ENCODE results near the gene GPRC5D. TPM values are rescaled to one million over a fixed set of nuclear protein-coding genes. Genes with fewer than 3 reads are reported as not detected.

The GPRC5D gene
- polyA plus RNA-seq, 3 donors = 0.49 TPM; not detected in 2

DNA sequence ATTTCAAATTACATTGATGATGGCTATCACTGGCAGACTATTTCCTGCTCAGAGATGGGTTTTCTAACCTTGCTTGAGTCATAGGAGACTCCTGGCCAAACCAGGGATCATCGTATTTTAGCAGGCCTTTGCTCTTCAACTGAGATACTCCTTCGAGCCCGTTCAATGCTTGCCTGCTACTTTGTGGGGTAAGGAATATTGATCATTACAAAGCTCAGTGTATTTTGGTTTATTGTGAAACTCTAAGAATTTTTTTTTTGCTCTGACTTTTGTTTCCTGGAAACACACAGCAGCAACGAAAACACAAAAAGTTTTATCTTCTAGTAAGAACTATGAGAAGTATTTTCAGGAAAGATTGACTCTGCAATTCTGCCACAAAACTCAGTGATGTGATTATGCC is 4.1 kb downstream of the GPRC5D start:
- 100% methylated on average over 1 of the region's 4 CpGs for WGBS (ENCODE audit: insufficient coverage)
- Histone ChIP-seq H4K20me1 (ENCODE audit: insufficient read depth, low read length) (no peaks in the 10 kb centered on the region), H3K4me2 (replicated peaks; ENCODE audit: extremely low read depth, low read length, poor library complexity, severe bottlenecking) (no peak overlapping the region), H3K27me3 (ENCODE audit: control insufficient read depth in 2 of 2, insufficient read depth in 2 of 2, low read length in 2 of 2) (no peaks in the 10 kb centered on the region), H3K36me3 (replicated peaks in 1 of 2; ENCODE audit: control insufficient read depth in 1 of 2, insufficient read depth in 2 of 2, low read length in 2 of 2) (no peaks in the 10 kb centered on the region), H3K4me3 (replicated peaks in 1 of 3; ENCODE audit: low read depth in 2 of 3, low read length in 3 of 3) (no peak overlapping the region), H3K79me2 (ENCODE audit: insufficient read depth, low read length) (no peaks in the 10 kb centered on the region), H3K27ac (ENCODE audit: low read depth in 1 of 2, low read length in 2 of 2) (no peak overlapping the region), H3K4me1 (ENCODE audit: control insufficient read depth in 1 of 2, insufficient read depth in 2 of 2, low read length in 2 of 2) (no peaks in the 10 kb centered on the region), H3K9me3 (replicated peaks in 1 of 2; ENCODE audit: control insufficient read depth in 1 of 2, insufficient read depth in 1 of 2, low read length in 2 of 2) (no peaks in the 10 kb centered on the region), H2AFZ (ENCODE audit: insufficient read depth, low read depth, low read length, poor library complexity, severe bottlenecking) (no peak overlapping the region), H3K9ac (ENCODE audit: insufficient read depth, low read length, poor library complexity, severe bottlenecking) (no peak overlapping the region)
- Mint-ChIP-seq H3K4me1 (no peaks in the 10 kb centered on the region), H3K9me3 (peaks cover 0 to 2% (median 0%) of the 10 kb centered on the region in 7 donors), H3K27ac (no peak overlapping the region), H3K36me3 (no peaks in the 10 kb centered on the region), H3K4me3 (no peak overlapping the region), H3K27me3 (ENCODE audit: low read depth in 3 of 3) (peaks cover 0 to 8% (median 5%) of the 10 kb centered on the region in 3 donors)
- intact Hi-C loops (cut with micrococcal nuclease) = no loop called here
- TF ChIP-seq, protein P1, sequence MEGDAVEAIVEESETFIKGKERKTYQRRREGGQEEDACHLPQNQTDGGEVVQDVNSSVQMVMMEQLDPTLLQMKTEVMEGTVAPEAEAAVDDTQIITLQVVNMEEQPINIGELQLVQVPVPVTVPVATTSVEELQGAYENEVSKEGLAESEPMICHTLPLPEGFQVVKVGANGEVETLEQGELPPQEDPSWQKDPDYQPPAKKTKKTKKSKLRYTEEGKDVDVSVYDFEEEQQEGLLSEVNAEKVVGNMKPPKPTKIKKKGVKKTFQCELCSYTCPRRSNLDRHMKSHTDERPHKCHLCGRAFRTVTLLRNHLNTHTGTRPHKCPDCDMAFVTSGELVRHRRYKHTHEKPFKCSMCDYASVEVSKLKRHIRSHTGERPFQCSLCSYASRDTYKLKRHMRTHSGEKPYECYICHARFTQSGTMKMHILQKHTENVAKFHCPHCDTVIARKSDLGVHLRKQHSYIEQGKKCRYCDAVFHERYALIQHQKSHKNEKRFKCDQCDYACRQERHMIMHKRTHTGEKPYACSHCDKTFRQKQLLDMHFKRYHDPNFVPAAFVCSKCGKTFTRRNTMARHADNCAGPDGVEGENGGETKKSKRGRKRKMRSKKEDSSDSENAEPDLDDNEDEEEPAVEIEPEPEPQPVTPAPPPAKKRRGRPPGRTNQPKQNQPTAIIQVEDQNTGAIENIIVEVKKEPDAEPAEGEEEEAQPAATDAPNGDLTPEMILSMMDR (IDR thresholded peaks at IDR 0.05) = no peak
- DNase-seq = no peak

DNA sequence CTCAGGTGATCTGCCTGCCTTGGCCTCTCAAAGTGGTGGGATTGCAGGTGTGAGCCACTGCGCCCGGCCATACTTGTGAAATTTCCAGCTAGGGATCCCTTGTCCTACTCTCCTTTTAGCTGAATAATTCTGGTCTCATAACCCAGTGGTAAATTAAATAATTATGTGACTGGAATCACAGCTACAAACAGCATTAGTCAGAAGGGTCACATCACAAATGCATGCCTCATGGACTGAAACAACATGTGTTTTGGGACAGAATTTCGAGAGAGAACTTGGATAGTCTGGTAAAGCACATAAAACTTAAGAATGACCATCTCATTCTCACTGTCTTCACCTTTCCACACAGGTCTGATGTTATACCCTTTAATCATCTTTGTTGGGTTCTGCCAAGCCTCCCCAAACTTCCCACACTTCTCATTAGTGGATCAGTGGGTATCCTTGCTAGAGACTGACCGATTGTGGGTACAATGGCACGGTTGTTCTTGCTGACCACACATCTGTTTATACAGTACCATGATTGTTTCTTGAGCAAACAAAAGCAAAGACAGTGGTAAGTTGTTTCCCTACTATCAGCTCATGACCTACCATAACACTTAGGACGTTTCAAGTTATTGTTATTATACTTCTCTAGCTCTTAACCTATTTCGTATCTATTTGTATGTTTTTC is 5.1 kb downstream of the GPRC5D start:
- TF ChIP-seq, protein P1 (IDR thresholded peaks at IDR 0.05) = no peak
- intact Hi-C loops (cut with micrococcal nuclease) = no loop called here
- peaks cover 0 to 2% (median 0%) of the 10 kb centered on the region in 7 donors for H3K9me3 Mint-ChIP-seq
- no peak overlapping the region for H3K4me3 ChIP-seq (replicated peaks in 1 of 3; ENCODE audit: low read depth in 2 of 3, low read length in 3 of 3)
- no peak for DNase-seq
- H3K79me2 ChIP-seq (ENCODE audit: insufficient read depth, low read length) = no peaks in the 10 kb centered on the region
- no peak overlapping the region for H3K4me2 ChIP-seq (replicated peaks; ENCODE audit: extremely low read depth, low read length, poor library complexity, severe bottlenecking)
- peaks cover 0 to 8% (median 5%) of the 10 kb centered on the region in 3 donors for H3K27me3 Mint-ChIP-seq (ENCODE audit: low read depth in 3 of 3)
- H3K9me3 ChIP-seq (replicated peaks in 1 of 2; ENCODE audit: control insufficient read depth in 1 of 2, insufficient read depth in 1 of 2, low read length in 2 of 2) = no peaks in the 10 kb centered on the region
- no peak overlapping the region for H3K4me3 Mint-ChIP-seq
- no CpG with 5 or more reads among the region's 7 CpGs for WGBS (ENCODE audit: insufficient coverage)
- H3K27ac ChIP-seq (ENCODE audit: low read depth in 1 of 2, low read length in 2 of 2) = no peak overlapping the region
- no peak overlapping the region for H3K27ac Mint-ChIP-seq
- H4K20me1 ChIP-seq (ENCODE audit: insufficient read depth, low read length) = no peaks in the 10 kb centered on the region
- H3K36me3 Mint-ChIP-seq = no peaks in the 10 kb centered on the region
- no peaks in the 10 kb centered on the region for H3K36me3 ChIP-seq (replicated peaks in 1 of 2; ENCODE audit: control insufficient read depth in 1 of 2, insufficient read depth in 2 of 2, low read length in 2 of 2)
- H2AFZ ChIP-seq (ENCODE audit: insufficient read depth, low read depth, low read length, poor library complexity, severe bottlenecking) = no peak overlapping the region
- H3K27me3 ChIP-seq (ENCODE audit: control insufficient read depth in 2 of 2, insufficient read depth in 2 of 2, low read length in 2 of 2) = no peaks in the 10 kb centered on the region
- no peak overlapping the region for H3K9ac ChIP-seq (ENCODE audit: insufficient read depth, low read length, poor library complexity, severe bottlenecking)
- no peaks in the 10 kb centered on the region for H3K4me1 ChIP-seq (ENCODE audit: control insufficient read depth in 1 of 2, insufficient read depth in 2 of 2, low read length in 2 of 2)
- no peaks in the 10 kb centered on the region for H3K4me1 Mint-ChIP-seq
